GM19452 (cell line): ENCODE measurements around the gene PLA2G4A.

ENCODE experiments used
- ATAC-seq: cut with Tn5 transposase; IDR thresholded peaks from one replicate; pipeline ENCODE4 v1.9.1; 2021; ENCODE audit not compliant: unreplicated experiment

The PLA2G4A gene

DNA sequence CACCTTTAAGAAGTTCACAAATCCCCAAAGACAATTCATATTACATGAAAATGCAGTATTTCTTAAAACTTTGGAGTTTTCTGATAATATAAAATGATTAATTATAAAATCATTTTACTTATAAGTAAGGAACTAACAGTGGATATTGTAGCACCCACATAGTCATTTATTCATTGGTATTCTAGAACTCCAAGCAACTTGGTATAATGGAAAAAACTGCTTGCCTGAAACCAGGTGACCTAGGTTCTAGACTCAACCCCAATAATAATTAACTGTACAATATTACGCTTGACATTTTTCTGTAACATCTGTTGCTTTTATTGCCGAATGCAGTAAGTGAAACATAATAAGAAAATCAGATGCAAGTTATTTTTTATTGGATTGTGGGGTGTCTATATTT lies 2.4 kb downstream of the PLA2G4A start:
- ATAC-seq, result no peak

DNA sequence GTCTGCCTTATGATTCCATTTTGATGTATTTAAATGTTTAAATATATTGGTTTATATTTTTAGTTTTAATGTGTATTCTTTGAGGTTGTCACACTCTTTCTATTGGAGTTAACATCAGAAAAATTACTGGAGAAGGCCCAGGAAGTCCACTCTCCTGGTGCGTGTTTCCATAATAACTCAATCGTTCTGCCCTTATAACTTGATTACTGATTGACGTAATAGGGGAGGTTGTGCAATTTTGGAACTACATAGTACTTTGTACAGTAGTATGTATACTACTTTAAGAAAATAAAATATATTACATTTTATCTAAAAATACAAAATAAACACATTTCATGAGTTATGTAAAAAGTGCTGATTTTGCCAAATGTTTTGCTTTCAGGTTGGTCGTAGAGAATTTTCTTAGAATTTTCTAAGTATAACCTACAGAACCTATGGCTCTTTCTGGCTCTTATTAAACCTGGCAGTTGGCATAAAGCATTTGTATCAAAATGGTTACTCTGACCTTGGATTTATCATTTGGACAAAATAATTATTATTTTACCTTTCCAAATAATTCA lies 5.7 kb downstream of the PLA2G4A start:
- ATAC-seq, result no peak

DNA sequence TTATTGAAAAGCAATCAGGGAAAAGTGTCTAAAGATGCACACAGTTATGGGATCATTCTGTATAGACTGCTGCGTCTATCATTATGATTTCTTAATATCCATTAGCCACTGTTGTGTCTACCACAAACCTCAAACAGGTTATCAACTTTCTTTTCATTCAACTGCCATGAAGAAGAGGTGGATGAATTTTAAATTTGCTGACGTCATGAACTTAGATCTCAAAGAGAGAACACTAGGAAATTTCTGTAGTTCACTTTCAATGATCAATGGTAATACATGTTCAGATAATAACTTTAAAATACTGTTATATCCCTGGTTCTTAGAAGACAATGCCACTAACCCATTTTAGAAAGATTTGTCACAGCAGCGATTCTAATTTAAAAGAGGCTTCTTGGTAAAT lies 6.7 kb downstream of the PLA2G4A start:
- ATAC-seq, result no peak

DNA sequence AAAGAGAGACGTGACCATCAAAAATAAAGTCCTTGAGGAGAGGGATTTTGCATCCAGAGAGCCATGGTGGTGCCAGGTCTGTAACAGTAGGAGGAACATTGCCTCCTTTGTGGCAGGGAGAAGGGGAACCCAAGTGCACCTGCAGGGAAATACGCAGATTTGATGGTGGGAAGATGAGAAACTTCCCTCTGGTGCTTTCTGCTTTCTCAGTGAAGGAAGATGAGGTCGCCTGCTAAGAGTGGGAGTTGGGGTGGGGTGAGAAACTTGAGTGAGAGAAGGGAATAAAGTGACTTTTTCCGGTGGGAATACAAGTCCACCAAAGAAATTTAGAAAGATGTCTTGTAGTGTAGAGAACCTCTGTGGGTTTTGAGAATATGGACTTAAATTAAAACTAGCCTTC lies 9.1 kb downstream of the PLA2G4A start:
- no peak for ATAC-seq

DNA sequence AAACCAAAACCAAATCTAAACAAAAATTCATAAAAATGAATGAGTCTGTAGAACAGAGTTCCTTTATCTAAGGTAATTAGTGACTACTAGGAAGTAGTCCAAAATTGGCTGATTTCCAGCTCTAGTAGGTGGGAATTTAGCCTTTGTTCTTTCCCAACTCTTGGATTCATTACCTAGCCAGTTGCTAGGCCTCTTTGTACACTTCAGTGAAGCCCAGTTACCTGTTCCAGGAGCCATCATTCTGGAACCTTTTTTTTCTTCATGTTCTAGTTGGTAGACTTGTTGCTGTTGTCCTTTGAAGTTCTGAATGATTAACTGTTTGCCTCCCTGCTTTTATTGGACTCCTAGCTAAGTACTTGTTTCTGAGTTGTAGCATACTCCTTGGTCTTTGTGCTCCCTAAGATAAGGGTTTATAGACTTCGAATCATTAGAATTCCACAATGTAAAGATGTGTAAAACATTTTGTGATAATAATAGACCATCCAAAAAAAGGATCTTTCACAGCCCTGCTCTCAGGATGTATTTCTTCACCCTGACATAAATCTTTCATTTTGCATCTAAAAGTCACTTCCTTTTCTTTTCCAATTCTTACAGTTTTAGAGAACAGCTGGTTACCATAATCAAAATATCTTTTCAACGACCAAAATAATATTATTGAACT lies 9.8 kb downstream of the PLA2G4A start:
- no peak for ATAC-seq

DNA sequence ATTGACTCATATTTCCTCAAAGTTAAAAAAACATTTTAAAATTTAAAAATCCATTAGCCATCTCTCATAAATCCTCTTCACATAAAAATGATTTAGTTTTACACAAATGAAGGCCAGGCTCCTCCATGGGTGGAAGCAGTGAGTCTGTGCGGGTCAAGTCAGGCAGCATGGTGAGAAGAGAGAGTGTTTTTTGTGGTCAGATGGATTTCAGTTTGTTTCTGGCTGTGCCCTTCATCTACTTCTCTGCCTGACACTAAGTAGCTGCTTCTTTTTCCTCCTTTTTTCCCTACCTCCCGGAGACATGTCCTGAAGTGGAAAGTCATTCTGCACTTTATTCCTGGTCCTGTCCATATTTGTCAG lies 10.3 kb downstream of the PLA2G4A start:
- ATAC-seq, result no peak

DNA sequence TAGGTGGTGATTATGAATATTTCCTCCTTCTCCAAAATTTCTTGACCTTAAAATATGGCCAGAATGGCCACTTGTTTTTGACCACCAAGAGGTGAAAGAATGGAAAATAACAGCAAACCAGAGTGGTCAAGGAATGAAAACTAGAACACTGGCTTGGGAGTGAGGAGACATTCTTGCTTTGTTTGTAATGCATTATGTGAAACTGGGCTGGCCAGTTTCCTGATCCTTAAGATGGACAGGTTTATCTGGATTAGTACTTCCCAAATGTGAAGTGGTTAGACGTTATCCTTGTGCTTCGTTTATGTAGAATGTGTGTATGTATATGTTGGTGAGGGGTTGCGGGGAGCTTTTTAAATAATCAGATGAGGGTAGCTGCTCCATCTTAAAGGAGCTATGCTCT lies 12.8 kb downstream of the PLA2G4A start:
- ATAC-seq, result no peak

DNA sequence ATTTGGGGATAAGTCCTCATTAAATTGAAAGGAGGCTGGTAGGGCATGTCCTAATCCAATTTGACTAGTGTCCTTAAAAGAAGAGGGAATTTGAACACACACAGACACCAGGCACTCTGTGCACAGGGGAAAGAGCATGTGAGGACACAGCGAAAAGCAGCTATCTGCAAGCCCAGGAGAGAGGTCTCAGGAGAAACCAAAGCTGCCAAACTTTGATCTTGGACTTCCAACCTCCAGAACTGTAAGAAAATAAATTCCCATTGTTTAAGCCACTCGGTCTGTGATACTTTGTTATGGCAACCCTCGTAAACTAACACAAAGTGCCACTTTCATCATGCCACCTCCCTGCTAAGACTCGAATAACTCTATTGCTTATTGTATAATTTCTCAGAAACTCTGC lies 13.8 kb downstream of the PLA2G4A start:
- no peak for ATAC-seq

DNA sequence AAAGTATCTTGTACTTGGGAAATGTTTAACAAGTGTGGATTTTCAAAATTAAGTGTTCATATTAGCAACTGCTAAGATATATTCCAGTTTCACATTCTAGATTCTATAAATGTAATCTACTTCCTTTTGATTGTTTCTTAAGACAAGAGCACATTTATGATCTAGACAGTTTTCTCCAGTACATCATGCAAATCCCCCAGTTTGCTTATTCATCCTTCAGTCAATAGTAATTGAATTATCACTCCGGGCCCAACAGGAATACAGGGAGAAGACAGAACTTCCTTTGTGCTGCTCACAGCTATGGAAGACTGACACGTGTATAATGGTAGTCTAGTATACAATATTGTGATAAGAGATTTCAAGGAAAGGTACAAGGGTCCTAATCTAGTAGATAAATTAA lies 14.5 kb downstream of the PLA2G4A start:
- no peak for ATAC-seq

DNA sequence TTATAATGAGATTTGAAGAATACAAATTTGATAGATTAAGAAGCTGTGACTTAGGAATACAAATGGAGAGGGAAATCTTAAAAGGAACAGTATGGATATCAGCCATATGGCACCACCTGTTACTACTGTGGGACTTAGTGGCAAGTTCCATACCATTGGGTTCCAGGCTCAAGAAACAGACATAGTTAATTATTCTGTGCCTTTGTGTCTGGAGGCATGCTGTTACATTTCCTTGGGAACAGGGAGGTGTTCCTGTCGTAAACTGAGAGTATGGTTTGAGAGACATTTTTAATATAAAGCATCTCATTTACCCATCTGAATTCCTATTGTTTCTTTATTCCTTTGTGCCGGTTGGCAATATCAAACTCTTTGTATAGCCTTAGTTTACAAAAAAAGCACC lies 15.2 kb downstream of the PLA2G4A start:
- ATAC-seq, result no peak

DNA sequence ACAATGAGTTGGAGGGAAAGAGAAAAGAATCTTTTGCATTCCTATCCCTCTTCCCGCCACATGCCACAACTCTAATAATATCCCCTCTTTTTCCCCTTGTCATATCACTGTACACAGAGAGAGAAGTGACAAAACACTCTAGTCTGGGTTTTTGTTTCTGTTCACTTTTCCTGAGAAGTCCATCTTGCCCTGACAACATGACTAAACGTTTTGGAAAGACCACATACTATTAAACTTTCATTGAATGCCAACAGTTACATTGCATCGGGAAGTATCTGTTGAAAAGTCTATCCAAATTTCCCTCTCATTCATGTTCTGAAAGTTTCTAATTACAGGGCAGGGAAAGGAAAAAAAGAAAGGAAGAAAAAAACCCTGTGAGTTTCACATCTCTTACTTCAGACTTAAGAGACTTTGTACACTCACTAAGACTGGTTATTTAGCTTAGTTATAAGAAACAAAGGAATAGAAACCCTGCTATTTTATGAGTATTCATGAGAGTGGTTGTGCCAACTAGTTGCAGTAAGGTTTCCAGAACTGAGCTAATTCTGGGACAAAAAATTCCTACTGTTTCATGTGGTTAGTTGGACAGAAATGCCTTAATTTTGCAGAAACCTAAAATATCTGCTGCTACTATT lies 16.9 kb downstream of the PLA2G4A start:
- no peak for ATAC-seq

DNA sequence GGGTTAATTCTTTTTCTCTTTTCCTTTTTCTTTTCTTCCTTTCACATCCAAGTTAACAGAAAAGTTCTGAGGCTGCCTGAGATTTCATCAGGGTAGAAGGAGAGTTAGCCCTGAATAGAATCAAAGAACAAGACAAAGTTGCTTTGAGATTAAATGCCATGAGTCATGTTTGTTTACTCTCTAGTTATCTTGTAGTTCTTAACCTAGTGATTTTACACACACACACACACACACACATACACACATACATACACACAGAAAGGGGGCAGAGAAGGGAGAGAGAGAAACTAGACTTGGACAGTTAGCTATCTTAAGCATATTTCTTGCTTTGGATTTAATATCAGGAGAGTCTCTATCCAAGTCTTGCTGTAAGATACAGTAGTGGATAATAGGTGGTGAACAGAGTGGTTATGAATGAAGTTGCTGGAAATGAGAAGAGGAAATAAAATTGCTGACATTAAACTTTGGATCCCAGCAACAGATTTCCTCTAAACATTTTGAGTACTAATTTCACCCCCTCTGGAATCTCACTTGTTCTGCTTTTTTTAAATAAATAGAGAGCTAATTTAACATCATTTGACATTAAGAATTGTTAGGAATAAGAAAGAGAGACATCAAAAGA lies 19.9 kb downstream of the PLA2G4A start:
- ATAC-seq, result no peak

DNA sequence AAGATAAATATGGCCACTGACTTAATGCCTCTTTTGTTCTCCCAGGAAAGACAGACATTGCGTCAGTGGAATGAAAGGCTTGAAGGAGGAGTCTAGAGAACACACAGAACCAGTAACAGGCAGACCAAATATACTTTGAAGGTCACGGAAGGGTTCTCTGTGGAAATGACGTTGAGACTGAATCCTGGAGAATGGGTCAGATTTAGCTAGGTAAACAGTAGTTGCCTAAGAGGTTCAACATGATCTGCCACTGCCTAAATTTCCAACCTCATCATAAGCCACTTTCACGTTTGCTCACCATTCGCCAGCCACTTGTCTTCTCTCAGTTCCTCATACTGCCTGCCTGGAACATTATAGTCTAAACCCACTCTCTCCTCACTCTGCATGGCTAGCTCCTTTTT lies 20.5 kb downstream of the PLA2G4A start:
- ATAC-seq, result peak; percentile 96

DNA sequence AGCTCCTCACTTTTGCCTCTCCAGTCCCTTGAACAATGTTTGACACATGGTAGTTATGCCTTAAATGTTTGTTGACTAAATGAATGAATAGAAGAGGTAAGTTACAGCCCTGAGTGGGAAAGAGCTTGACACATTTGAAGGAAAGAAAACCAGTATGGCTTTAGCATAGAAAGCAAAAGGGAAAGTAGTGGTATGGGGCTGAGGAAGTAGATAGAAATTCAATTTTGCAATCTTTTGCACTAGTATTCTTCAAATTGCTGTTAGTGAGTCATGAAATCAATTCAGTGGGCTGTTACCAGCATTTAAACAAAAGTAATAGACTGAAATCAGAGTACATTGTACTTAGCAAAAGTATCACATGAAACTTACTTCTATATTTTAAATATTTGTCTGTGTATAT lies 21.1 kb downstream of the PLA2G4A start:
- peak; percentile 60 for ATAC-seq

DNA sequence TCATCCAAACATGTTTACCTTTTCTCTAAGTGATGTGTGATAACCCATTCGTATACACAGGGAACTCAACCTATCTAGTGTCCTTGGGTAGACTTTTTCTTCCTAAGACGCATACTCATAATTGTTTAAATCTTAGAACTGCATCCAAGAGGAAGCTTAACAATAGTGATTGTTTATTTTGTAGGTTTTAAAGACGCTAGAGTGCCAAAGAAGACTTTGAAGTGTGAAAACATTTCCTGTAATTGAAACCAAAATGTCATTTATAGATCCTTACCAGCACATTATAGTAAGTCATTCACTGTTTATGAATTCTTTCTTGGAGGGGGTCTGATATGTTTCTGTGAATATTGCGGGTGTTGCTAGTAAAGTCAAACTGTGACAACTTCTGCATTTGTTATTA lies 25.4 kb downstream of the PLA2G4A start:
- ATAC-seq, result no peak

DNA sequence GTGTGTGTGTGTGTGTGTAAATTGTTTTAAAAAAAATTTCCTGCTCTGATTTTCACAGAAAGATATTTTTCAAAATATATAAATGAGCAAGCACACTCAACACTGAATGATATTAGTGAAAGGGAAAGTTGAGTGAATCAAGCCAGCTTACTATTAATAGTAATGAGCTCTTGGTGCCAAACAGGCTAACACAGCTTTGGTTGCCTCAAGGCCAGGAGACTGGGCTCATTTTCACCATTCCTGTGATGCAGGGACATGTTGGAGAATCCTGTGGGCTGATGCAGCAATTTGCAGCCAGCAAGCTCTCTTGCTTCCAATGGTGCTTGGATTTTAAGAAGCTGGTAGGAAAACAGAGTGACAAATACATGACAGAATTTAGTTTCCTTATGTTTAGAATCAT lies 30.2 kb downstream of the PLA2G4A start:
- no peak for ATAC-seq

DNA sequence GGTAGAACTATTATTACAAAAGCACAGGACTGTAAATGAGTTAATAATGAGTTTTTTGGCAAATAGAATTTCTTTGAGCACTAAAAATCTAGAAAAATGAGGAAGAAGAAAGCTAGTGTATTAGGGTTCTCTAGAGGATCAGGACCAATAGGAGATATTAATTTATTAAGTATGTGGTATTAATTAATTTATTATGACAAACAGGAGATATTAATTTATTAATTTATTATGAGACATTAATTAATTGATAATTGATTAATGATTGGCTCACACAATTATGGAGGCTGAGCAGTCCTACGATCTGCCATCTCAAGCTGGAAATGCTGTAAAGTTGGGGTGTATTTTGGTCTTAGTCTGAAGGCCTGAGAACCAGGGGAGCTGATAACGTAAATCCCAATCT lies 31.2 kb downstream of the PLA2G4A start:
- ATAC-seq, result no peak

DNA sequence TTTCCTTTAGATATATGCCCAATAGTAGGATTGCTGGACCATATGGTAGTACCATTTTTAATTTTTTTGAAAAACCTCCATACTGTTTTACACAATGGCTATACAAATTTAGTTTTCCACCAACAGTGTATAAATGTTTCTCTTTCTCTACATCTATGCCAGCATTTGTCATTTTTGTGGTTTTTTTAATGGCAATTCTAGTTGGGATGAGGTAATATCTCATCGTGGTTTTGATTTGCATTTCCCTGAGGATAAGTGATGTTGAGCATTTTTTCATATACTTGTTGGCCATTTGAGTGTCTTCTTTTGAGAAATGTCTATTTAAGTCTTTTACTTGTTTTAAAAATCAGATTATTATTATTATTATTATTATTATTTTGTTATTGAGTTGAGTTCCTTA lies 35.5 kb downstream of the PLA2G4A start:
- no peak for ATAC-seq

DNA sequence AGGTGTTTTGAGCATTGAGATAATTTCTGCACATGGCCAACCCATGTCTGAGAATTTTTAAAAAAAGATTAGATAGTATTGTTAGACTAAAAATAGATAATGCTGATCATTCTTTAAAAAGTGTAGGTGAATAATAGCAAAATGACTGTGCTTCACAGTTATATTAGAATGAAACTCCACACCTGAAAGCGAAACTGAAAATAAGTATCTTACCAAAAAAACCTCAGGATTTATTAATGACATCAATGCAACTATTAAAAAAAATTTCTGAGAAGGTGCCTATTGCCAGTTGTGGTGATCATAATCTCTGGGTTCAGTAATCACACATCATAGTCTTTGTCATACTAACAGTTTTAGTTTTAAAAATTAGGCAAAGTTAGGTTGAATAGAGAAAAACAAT lies 36.5 kb downstream of the PLA2G4A start:
- ATAC-seq, result peak; percentile 87

DNA sequence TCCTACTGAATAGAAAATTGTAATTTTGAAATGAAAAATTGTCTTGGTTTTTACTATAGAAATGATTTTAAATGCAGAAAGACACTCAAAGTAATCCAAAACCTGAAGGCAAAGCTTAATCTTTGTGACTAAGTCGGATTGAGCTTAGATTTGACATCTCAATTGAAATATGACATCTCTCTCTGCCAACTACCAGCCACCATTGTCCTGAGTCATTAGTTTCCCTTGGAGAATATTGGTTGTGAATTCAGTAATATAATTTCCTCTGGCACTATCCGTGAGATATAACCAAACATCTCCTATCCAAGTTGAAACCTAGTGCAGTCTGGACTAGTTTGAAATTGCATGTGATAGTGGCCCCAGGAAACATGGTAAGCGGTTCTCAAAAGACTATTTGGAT lies 37.1 kb downstream of the PLA2G4A start:
- no peak for ATAC-seq

DNA sequence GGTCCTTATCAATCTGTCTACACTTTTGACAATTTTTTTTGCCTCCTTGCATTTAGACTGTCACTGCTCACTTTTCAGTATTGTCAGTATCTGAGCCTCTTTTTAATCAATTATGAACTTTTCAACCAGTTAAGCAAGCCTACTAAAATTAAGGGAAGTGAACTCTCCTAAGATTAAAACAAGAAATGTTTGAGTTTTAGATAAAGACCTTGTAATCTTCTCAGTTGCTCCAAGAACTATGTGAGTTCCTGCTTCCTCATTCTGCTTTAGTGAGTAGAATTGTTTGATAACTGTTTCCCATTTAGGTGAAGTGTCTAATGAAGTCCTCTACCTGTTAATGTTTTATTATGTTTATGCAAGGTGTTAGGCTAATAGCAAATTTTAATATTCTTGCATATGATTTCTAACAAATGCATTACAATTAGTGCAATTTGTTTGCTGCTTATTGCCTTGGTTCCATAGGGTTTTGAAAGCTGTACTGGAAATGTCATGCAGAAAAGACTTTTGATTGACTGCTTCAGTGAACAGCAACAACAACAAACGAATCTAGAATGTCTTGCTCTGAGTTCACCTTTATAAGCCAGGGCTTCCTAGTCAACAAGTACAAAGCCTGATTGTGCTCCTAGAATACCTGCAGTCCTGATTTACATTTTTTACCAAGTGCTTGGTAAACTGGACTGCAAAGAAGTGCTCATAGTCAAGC lies 40.9 kb downstream of the PLA2G4A start:
- no peak for ATAC-seq

DNA sequence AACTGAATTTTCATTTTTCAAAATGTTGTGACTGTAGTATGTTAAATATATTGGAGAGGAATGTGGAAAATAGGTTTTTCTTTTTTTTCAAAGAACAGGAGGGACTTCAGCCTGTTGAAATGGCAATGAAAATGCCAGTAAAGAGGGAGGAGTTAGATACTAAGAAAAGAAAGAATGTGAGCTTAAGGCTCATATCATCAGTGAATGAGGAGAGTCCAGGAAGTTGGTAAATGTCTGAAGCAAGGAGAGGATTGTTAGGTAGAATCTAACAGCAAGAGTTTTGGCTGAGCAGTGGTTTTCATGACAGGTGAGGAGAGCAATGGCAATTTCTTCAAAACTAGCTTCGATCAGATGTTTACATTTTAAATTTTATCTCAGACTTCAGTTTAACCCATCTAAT lies 43.0 kb downstream of the PLA2G4A start:
- no peak for ATAC-seq
